ENCODE measurements around the gene MRPL38.

DNA sequence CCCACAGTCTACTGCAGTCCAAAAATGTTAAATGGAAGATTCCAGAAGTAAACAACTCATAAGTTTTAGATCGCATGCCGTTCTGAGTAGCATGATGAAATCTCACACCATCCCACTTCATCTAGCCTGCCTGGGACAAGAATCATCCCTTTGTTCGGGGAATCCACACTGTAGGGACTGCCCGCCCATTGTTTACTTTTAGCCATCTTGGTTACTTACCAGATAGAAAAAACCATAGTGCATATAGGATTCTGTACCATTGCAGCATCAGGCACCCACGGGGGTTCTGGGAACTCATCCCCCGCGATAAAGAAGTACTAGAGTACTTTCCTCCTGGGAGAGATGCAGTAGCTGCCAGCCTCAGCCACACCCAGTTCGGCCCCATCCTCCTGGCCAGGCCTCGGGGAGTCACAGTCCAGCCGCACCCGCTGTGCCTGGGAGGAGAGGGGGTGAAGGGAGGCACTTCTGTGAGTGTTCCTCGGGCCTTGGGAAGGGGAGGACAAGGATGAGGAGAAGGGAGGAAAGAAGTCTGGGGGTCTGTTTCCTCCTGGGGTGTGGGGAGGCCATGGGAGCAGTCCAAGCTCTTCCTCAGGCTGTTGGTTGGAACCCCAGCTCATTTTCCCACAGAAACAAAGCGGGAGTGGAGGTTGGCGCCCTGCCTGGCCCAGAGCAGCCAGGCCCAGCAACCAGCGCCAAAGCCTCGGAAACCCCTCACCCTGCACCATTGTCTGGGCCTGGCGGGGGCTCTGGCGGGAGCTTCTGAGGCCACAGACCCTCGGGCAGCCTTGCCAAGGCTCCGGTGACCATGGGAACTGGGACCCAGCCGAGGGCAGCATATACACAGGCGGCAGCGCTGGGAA lies 35.2 kb downstream of the MRPL38 start:
- TF ChIP-seq, protein P1, sequence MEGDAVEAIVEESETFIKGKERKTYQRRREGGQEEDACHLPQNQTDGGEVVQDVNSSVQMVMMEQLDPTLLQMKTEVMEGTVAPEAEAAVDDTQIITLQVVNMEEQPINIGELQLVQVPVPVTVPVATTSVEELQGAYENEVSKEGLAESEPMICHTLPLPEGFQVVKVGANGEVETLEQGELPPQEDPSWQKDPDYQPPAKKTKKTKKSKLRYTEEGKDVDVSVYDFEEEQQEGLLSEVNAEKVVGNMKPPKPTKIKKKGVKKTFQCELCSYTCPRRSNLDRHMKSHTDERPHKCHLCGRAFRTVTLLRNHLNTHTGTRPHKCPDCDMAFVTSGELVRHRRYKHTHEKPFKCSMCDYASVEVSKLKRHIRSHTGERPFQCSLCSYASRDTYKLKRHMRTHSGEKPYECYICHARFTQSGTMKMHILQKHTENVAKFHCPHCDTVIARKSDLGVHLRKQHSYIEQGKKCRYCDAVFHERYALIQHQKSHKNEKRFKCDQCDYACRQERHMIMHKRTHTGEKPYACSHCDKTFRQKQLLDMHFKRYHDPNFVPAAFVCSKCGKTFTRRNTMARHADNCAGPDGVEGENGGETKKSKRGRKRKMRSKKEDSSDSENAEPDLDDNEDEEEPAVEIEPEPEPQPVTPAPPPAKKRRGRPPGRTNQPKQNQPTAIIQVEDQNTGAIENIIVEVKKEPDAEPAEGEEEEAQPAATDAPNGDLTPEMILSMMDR (IDR thresholded peaks at IDR 0.05) = no peak
- peak in 1 of 2 donors; percentile 16 for TF ChIP-seq POLR2A (IDR thresholded peaks at IDR 0.05)

All from suprapubic skin (tissue), 3 donors.